NCI-H2171 treated with DMSO at 0.1 percent for 48 hours (cell line): ENCODE measurements around the gene OR51E1.

Experiments
- DNase-seq: peaks from one replicate; lab custom pipeline; 2025; lab: John Stamatoyannopoulos, UW

Gene OR51E1, protein sequence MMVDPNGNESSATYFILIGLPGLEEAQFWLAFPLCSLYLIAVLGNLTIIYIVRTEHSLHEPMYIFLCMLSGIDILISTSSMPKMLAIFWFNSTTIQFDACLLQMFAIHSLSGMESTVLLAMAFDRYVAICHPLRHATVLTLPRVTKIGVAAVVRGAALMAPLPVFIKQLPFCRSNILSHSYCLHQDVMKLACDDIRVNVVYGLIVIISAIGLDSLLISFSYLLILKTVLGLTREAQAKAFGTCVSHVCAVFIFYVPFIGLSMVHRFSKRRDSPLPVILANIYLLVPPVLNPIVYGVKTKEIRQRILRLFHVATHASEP

DNA sequence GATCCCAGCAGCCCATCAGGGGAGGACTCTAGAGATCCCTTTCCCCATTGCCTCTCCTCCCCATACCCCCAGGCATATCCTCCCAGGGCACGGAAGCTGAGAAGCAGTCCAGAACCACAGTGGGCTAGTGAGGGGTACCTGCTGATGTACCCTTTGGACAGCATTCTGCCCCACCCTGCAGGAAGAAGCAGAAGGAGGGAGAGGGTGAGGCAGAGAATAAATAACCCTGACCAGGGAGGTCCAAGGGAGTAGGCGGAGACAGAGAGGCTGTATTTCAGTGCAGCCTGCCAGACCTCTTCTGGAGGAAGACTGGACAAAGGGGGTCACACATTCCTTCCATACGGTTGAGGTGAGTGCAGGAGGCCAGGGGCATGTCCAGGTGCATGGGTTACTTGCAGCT, at the start of gene OR51E1:
Gene OR51E1, plus strand, starts transcription at position 301 of the 400 bp plus-strand sequence. CDS start 8,545 bp downstream, outside the sequence.
- no peak for DNase-seq

DNA sequence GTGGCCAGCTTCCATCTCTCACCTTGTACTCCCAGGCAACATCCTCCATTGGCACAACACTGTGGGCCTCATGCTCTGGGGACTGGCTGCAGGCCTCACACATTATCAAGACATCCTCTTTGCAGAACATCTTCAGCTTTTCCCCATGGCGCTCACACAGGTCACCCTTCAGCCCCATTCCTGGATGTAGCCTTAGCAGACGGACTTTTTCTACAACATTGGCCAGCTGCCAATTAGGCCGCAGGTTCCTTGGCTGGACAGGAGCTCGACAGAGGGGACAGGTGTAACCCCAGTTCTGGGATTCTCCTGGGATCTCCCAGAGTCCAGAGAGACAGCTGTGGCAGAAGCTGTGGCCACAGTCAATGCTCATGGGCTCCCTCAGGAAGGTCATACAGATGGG, 38.7 kb upstream of the OR51E1 start:
- DNase-seq, result no peak

DNA sequence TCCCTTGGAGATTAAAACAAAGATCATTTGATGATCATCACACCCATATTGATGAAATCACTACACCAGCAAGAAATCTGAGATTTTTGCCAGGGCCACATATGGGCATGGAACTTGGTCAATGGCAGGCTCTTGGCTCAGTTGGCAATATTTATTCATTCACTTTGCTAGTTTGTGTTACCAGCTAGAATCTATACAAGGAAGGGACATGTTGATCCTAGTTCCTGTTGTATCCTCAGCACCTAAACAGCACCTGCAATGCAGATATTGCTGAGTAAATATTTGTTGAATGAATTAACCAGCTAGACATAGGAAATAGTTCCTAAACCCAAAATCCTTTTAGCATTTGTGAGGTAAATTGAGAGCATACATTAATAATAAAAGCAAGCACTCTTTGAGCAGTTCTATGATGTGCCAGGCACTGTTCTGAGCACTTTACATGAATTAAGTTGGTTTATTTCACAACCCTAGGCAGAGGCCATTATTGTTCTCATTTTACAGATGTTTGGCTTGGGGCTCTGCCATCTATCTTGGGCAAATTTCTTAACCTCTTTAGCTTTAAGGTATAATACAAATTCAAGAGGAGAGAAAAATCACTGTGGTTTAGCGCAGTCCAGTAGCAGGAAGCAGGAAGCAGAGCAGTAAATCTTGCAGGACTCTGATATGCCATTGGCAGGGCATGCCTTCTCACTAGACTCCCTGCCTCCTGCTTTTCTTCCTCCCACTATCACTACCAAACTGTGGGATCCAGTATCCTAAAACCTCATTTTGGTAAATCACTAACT, 37.4 kb upstream of the OR51E1 start:
- DNase-seq, result no peak

DNA sequence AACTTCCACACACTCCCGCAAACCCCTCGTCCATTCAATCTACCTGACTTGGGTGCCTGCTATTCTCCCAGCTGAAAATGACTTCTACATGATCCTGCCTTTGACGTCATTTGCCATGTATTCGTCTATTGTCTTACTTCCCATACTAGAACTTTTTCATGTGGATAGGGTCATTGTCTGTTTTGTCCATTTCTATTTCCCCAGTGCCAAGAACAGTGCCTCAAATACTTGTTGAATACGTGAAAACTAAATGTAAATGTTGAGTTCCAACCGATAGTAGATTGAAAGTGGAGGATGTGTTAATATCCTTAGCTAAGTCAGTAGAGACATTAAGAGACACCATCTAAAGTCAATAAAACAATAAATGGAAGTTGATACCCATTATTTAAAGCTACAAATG, 36.7 kb upstream of the OR51E1 start:
- DNase-seq, result no peak

DNA sequence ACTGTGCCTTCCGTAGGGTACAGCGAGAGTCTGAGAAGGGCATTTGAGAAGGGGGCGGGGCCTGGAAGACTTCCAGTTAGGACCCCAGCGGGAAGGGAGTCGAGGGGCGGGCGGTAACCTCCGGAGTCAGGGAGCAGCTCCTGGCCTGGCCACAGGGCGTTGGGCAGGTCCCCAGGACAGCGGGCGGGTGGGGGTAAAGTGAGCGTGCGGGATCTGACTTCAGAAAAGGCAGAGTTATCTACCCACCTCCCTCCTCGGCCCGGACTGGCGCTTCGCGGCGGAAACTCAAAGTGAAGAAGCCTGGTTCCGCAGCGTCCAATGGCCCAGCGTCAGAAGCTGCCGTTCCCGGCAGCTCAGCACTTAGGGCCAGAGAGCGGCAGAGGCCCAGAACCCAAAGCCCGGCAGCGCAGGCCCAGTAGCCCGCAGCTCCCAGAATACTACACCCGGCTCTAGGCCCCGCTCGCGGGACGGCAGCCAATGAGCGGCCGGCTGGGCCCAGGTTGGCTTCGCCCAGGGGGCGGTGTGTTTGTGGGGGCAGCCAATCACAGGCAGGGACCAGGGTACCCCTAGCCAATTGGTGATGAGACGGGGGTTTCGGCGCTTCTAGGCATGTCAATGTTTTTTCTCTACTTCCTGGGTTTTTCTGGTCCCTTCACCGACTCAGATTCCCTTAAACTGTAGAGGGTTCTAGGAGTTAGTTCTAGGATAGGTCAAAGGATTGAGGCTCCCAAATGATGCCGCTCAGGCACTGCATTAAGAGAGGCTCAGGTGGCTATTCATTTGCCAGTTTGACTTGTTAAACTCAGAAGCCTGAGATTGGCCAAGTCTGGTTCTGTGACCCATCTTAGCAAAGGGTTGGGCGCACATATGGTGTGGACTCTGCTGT, 35.8 kb upstream of the OR51E1 start, which contains the start of gene TRIM68:
Gene TRIM68, minus strand, starts transcription at position 451 of the 886 bp plus-strand sequence. CDS start 2,727 bp downstream, outside the sequence.
- peak; percentile 85 for DNase-seq

DNA sequence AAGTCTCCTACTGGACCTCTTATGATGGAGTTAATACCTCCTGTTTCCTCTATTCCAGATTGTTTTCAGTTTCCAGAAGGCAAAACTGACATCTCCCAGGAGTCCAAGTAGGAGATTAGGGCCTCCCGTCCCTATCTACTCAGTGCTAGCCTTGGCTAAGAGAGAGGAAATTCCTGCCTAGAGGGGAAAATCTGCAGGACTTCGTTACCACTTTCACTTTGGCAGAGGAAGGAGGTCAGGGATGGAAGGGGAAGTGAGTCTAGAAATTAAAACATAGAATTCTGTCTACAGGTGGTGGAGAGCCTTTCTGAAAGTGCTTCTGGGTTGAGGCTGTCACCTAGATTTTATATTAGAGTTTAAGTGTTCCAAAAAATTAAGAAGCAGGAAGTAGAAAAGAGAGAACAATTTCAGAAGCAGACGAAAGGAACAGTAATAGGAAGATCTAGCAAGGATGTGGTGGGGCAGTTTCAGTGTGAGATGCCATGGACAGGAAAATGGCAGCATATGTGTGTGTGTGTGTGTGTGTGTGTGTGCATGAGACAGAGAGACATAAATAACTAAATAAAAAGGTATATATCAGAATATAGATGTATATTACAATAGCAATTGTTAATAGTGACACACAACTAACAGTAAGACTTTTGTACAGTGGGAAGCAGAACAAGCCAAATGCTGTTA, 33.4 kb upstream of the OR51E1 start:
- DNase-seq, result no peak

DNA sequence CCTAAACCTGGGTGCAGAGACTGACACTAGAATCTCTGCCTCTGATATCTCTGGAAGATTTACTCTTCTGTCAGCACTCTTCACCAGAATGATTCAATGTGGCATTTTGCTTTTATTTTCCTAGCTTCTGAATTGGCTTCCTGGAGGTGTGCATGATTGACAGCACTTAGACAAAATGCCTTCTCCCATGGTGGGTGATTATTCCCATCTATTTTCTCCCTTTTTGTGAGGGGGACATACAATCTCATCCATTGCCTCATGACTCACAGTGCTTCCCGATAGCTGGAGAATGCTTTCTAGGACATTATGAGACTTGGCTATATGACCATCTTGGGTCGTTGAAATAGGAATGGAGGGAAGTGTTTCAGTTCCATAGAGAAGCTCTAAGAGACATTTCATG, 31.8 kb upstream of the OR51E1 start:
- DNase-seq, result no peak

DNA sequence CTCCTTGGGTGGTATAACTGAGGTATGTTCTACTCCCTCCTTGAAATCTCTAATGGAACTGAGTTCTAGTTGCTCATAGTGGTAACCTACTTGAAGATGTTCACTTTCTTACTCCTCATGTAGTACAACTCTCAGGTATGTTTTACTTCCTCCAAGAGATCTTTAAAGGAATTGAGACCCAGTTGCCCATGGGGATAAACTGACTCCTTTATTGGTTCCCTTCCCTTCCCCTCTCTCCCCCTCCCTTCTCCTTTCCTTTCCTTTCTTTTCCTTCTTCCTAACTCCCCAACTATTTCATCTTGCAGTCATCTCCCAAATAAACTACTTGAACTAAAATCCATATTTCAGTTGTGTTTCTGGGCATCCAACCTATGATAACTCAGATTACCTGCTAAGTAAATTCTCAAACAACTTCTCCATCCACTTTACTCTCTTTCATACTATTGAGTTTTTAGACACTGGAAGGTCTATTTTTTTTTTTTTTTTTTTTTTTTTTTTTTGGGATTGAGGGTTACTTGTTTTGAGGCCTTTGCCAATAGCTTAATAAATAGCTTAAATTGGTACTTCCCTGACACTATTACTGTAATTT, 27.8 kb upstream of the OR51E1 start:
- no peak for DNase-seq

DNA sequence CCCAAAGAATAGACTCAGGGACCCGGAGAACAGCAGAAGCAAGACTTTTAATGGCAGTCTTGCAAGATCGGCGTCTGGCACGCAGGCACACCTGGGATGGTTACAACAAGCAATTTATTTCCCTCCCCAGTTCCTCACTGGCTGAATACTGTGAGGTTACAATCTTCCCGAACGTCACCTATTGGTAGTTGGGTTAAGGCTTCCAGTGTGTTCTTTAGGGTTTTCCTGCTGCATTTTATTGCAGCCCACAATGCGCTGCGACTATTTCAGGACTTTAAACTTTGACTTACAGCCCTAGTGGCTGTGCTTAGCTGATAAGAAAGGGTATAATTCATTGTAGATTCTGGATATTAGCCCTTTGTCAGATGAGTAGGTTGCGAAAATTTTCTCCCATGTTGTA, 24.3 kb upstream of the OR51E1 start:
- DNase-seq, result no peak

DNA sequence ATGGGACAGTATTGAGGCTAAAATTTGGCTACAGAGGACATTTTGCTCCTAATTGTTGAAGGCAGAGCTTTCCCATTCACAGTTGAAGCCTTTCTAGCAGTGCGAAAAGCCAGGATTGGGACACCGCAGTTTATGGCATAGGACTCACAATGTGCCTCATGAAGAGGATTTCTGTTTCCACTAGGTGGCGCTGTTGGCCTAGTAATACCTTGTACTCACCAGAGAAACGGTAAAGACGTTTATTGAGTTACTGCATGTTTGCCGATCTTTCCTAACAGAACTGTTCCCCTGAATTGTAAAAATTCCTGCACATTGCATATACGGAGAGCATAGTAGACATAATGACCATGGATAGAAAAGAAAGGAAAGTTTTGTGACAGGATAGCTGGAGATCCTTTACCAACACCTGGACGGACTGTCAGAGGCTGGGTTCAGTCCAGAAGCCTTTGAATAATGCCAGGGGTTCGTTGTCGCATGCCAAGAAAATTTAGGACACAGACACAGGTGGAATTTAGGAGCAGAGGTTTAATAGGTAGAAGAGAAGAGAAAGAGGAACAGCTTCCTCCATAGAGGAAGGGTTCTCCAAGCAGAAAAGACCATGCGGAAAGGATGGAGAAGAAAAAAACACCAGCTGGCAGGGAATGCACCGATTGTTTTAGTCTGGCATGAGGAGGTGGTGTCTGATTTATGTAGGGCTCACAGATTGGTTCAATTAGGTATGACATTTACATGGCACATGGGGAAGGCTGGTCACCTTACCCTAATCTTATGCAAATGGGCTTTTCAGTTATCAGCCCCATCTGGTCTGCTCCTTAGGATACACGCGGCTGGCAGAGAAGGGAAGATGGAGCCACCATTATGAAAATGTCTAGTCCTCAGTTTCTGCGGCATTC, 17.3 kb upstream of the OR51E1 start:
- DNase-seq, result peak; percentile 70

DNA sequence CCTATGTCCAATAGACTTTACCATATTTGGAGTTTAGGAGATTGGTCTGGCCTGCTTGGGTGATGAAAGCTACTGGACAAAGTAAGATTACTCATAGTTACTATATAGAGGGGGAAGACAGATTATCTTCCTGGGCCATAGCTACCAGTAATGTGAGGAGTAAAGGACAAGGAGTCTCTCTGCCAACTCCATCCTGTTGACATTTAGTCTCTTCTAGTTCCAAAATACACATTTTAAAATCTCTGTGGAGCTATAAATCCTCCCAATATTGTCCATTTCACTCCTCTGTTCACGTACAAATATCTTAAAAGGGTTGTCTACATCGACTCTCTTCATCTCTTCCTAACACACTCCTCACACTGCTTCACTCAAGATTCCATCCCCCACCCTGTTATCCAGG, 7.6 kb upstream of the OR51E1 start:
- no peak for DNase-seq

DNA sequence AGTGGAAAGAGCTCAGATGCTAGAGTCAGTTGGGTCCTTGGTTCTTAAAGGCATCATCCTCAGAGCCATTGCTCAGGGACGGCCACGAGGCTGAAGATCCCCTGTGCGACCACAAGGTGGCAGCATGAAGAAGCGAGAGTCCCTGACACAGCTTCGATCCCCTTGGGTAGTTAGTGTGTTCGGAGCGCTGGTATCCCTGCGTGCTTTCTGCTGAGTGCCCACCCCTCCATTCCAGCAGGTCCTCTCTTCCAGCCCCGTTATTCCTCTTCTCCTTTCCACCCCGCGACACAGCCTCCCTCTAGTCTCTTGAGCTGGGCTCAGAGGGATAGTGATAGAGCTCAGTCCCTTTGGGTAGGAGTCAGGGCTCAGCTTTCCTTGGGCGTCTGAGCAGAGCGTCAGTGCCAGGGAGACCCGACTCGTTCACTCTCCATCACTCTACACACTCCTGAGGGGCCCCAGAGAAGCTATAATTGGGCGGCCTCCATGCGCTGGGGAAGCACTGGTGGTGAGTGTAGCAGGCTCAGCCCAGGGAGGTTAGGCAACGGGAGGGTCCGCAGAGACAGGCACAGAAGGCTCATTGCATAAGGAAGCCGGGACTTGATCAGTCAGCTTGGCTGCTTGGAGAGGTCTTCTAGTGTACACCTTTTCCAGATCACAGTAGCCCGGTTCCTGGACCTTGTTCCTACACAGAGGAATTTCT, 6.7 kb upstream of the OR51E1 start, which contains the start of gene OR51D1:
Gene OR51D1, plus strand, starts transcription at position 516 of the 700 bp plus-strand sequence. CDS start 2,314 bp downstream, outside the sequence.
- peak; percentile 3 for DNase-seq

DNA sequence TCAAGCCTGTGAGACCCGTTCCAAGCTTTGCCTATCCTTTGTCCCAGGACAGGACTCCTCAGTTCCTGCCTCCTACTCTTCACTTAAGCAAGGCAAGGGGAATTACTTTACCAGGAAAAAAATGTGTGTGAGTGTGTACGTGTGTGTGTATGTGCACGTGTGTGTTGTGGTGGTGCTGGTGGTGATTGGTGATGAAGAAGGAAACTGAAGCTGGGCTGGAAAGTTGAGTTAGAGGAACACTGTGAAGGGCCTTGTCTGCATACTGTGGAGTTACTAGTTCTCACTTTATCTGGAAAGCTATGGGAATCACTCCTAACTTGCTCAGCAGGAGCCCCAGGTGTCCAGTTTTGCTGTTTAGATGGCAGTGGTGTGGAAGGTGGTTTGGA, 6.1 kb upstream of the OR51E1 start:
- no peak for DNase-seq

DNA sequence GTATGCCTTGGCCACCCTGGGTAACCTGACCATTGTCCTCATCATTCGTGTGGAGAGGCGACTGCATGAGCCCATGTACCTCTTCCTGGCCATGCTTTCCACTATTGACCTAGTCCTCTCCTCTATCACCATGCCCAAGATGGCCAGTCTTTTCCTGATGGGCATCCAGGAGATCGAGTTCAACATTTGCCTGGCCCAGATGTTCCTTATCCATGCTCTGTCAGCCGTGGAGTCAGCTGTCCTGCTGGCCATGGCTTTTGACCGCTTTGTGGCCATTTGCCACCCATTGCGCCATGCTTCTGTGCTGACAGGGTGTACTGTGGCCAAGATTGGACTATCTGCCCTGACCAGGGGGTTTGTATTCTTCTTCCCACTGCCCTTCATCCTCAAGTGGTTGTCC, 3.9 kb upstream of the OR51E1 start:
- no peak for DNase-seq

DNA sequence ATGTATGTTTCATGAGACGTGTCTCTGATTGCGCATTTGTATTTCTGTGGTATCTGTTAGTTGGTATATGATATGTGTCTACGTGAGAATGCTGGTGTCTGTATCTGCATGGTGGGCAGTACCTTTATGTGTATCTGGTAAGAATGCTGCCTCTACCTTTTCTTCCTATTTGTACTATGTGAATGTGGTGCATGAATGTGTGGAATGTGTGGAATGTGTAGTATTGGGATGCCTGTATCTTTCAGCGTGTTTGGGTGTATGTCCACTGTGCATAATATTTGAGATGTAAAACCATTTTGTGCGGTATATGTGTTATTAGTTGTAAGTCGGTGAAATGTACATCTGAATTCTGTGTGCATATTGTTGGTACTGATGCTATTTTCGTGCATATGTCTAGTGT, 2.3 kb upstream of the OR51E1 start:
- DNase-seq, result no peak

DNA sequence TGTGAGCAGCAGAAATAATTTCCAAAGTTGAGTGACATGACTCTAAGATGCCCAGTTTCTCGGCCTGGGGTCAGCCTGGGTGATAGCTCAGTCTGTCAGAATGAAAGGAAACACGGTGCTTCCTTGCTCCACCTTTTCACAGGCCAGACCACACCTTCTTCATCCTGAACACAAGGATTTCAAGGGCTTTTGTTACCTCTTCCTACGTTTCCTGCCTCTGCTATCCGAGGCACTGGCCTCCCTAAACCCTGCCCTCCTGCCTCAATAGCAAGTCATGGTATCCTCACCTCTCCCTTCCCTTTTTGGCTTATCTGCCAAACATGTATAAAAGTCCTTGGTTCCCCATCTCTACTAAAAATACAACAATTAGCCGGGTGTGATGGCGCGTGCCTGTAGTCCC, 1.7 kb upstream of the OR51E1 start:
- no peak for DNase-seq

DNA sequence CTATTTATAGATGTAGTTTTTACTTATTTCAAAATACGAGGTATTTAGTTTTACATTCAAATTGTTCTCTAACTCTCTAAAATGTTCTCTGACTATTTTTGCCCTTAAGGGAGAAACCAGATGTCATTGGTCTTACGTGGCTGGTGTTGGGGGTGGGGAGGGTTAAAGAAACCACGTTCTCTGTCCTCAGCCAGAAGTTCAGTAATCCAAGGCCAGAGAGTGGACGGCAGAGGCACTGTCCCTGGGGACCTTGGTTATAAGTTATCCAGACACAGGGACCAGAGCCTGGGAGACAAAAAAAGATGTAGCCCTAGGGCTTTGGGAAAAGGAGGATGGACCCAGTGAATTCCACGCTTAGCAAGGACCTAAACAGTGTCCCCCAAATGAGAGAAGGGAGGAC, 706 bp upstream of the OR51E1 start:
- no peak for DNase-seq

DNA sequence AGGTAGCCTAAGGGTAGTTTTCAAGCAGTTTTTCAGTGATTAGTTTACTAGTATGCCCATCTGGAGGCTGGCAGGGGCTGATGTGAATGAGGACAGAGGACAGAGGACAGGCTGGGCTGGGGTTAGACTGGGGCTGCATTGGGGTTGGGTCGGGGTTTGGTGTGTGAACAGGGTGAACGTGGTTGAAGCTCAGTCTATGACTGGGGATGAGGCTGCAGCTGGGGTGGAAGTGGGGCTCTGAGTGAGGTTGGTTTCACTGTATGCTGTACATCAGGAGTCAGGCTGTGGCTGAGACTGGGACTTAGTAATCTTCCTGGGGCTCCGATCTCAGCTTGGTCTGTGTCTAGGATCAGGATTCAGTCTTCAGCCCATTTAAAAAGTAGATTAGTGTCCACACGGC, 451 bp downstream of the OR51E1 start:
- DNase-seq, result no peak

DNA sequence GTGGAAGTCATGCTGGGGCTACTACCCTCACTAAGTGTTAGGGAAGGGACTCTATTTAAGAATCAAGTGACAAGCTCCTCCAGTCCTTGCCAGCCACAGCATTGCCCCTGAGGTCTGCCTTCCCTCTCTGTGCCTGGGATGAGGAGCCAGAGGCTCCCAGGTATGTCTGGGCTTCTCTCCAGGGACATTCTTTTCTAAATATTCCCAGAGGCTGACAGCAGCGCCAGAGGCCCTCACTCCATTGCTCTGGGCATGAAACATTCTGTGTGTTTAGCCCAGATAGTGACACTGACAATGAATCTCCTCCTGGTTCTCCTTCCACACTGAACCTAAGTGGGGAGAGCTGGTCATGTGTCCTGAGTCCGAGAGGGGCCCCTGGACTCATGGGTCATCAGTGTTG, 2.2 kb downstream of the OR51E1 start:
- no peak for DNase-seq

DNA sequence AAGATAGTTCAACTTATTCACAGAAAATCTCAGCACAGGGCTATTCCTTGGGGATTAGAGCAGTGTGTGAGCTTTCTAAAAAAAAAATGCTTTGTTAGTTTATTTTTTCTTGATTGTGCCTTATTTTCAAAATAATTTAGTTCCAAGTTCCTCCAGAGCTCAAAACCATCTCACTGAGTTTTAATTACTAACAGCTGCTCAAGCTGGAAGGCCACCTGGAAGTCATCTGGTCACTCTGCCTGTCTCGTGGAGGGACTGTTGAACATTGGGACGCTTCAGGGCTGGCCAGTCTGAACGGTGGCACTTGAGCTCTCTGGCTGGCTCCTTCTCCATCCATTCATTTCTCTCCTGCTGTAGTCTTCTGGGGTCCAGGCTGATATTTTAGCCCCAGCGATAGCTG, 4.0 kb downstream of the OR51E1 start:
- DNase-seq, result no peak
